ENCODE data around the gene VAMP7. TPM values are rescaled to one million over a fixed set of nuclear protein-coding genes. Genes with fewer than 3 reads are reported as not detected.

Gene VAMP7
- total RNA-seq, 120 experiments from 2014 or later: 17.8 to 46.0 (median 29.5) TPM

Other genes starting within 250 kb of the VAMP7 start
- gene IL9R, start 116.4 kb downstream of the VAMP7 start, total RNA-seq: 1 to 10 TPM in 8 of 120 experiments, under 1 TPM in 45, not detected in 67; 0.22 to 2.4 (median 0.45) TPM